Neural crest cell (in vitro differentiated cells): ENCODE measurements around the gene TUT7. TPM values are rescaled to one million over a fixed set of nuclear protein-coding genes. Genes with fewer than 3 reads are reported as not detected.
"Not testable (repeated sequence)": the region's sequence is repeated elsewhere in the genome, so short reads cannot be mapped to it uniquely, and the experiment has no call there.

Experiments used
- DNase-seq: peaks from one replicate; pipeline ENCODE4 v3.0.0; 2021; ENCODE audit warnings: low read depth, mixed read lengths, low spot score
- H3K27ac Mint-ChIP-seq: one replicate; pipeline ENCODE4 v1.8.0; 2021; ENCODE audit warnings: mild to moderate bottlenecking, mixed read lengths; ENCODE audit not compliant: unreplicated experiment
- H3K27me3 Mint-ChIP-seq: 2 replicates; pipeline ENCODE4 v1.8.0; 2021; ENCODE audit warnings: low read depth, mild to moderate bottlenecking, mixed read lengths
- H3K36me3 Mint-ChIP-seq: 2 replicates; pipeline ENCODE4 v1.8.0; 2021; ENCODE audit warnings: low read depth, mild to moderate bottlenecking, mixed read lengths
- H3K4me1 Mint-ChIP-seq: 2 replicates; pipeline ENCODE4 v1.8.0; 2021; ENCODE audit warnings: mixed read lengths
- H3K4me3 Mint-ChIP-seq: one replicate; pipeline ENCODE4 v1.8.0; 2021; ENCODE audit warnings: mild to moderate bottlenecking, mixed read lengths
- H3K9me3 Mint-ChIP-seq: 2 replicates; pipeline ENCODE4 v1.8.0; 2021; ENCODE audit warnings: mixed read lengths
- total RNA-seq: library from RNA; stranded (reverse); gene quantifications from 2 replicates; pipeline ENCODE4 v1.2.1, GENCODE V29; 2021
- TF ChIP-seq, protein P1 (sequence below): fragments of 200-600 bp; sonication (generic); conservative IDR thresholded peaks from 2 replicates; pipeline ENCODE4 v1.5.0; 2021; ENCODE audit warnings: antibody characterized with exemption, mild to moderate bottlenecking

The TUT7 gene
- total RNA-seq, 1 donor from 2014 or later: 16.9 TPM

GRCh38 chr9:86387376-86387775 lies 33.2 kb upstream of the TUT7 start:
- DNase-seq: no peak
- Mint-ChIP-seq H3K4me3 (no peak overlapping the region), H3K9me3 (peaks cover 13% of the 10 kb centered on the region), H3K36me3 (peaks cover 10% of the 10 kb centered on the region), H3K4me1 (no peaks in the 10 kb centered on the region), H3K27me3 (no peaks in the 10 kb centered on the region), H3K27ac (no peak overlapping the region)
- TF ChIP-seq, protein P1, sequence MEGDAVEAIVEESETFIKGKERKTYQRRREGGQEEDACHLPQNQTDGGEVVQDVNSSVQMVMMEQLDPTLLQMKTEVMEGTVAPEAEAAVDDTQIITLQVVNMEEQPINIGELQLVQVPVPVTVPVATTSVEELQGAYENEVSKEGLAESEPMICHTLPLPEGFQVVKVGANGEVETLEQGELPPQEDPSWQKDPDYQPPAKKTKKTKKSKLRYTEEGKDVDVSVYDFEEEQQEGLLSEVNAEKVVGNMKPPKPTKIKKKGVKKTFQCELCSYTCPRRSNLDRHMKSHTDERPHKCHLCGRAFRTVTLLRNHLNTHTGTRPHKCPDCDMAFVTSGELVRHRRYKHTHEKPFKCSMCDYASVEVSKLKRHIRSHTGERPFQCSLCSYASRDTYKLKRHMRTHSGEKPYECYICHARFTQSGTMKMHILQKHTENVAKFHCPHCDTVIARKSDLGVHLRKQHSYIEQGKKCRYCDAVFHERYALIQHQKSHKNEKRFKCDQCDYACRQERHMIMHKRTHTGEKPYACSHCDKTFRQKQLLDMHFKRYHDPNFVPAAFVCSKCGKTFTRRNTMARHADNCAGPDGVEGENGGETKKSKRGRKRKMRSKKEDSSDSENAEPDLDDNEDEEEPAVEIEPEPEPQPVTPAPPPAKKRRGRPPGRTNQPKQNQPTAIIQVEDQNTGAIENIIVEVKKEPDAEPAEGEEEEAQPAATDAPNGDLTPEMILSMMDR: no peak

GRCh38 chr9:86383000-86383399 lies 28.8 kb upstream of the TUT7 start:
- peaks cover 17% of the 10 kb centered on the region for H3K9me3 Mint-ChIP-seq
- DNase-seq: not testable (repeated sequence)

DNA sequence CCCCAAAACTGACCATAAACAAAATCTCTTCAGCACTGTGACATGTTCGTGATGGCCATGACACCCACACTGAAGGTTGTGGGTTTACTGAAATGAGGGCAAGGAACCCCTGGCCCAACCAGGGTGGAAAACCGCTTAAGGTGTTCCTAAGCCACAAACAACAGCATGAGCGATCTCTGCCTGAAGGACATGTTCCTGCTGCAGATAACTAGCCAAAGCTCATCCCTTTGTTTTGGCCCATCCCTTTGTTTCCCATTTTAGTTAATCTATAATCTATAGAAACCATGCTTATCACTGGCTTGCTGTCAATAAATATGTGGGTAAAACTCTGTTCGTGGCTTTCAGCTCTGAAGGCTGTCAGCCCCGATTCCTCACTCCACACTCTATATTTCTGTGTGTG lies 21.8 kb upstream of the TUT7 start:
- Mint-ChIP-seq H3K36me3 (no peaks in the 10 kb centered on the region), H3K9me3 (peaks cover 9% of the 10 kb centered on the region), H3K4me1 (no peaks in the 10 kb centered on the region), H3K27me3 (peaks cover 28% of the 10 kb centered on the region), H3K27ac (no peak overlapping the region), H3K4me3 (no peak overlapping the region)
- TF ChIP-seq, protein P1: no peak
- DNase-seq: no peak

More at GRCh38 chr9:86383000-86383399, 28.8 kb upstream of the TUT7 start:
- not testable (repeated sequence) for H3K27ac Mint-ChIP-seq, H3K4me3 Mint-ChIP-seq, H3K27me3 Mint-ChIP-seq, H3K4me1 Mint-ChIP-seq, H3K36me3 Mint-ChIP-seq

- Mint-ChIP-seq H3K36me3 (peaks cover 2% of the 10 kb centered on the region), H3K9me3 (peaks cover 10% of the 10 kb centered on the region), H3K4me3 (no peak overlapping the region), H3K27me3 (peaks cover 44% of the 10 kb centered on the region), H3K27ac (no peak overlapping the region), H3K4me1 (no peaks in the 10 kb centered on the region)
- TF ChIP-seq, protein P1: no peak
- DNase-seq: no peak
Measured at GRCh38 chr9:86369810-86370209, 15.6 kb upstream of the TUT7 start.

- Mint-ChIP-seq H3K27ac (no peak overlapping the region), H3K36me3 (peaks cover 2% of the 10 kb centered on the region), H3K4me1 (no peaks in the 10 kb centered on the region), H3K27me3 (peaks cover 42% of the 10 kb centered on the region), H3K9me3 (peaks cover 10% of the 10 kb centered on the region), H3K4me3 (no peak overlapping the region)
- no peak for DNase-seq
- TF ChIP-seq, protein P1: no peak
Measured at GRCh38 chr9:86368871-86369521, 14.8 kb upstream of the TUT7 start.

DNA sequence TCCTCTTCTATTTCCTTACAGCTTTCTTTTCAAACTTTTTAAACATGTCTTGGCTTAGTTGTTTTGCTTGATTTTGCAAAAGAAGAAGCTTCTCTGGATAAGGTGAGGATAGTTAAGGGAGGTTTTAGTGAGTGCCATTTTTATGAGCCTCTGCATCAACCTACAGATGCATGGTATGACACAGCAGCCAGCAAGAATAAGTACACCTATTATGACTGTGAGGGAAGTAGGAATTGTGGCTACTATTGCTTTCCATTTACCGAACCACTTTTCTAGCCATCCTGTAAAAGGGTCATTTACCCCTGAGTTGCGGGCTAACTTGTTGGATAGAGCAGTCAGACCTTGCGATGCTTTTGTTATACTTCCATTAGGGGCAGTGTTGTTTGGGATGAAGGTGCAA lies 7.0 kb upstream of the TUT7 start:
- no peaks in the 10 kb centered on the region for H3K36me3 Mint-ChIP-seq
- H3K4me3 Mint-ChIP-seq: no peak overlapping the region
- H3K27ac Mint-ChIP-seq: no peak overlapping the region
- TF ChIP-seq, protein P1: no peak
- no peak for DNase-seq
- no peaks in the 10 kb centered on the region for H3K4me1 Mint-ChIP-seq
- H3K9me3 Mint-ChIP-seq: peaks cover under 1% of the 10 kb centered on the region
- H3K27me3 Mint-ChIP-seq: peaks cover 17% of the 10 kb centered on the region
